ENCODE data around the gene GNAS. TPM values are rescaled to one million over a fixed set of nuclear protein-coding genes. Genes with fewer than 3 reads are reported as not detected.

Gene GNAS
- total and polyA plus RNA-seq, 9 of the 15 experiments (the other 6 are each of a cell fraction or from before 2014, with no cell fraction given): 128 to 648 (median 266) TPM

DNA sequence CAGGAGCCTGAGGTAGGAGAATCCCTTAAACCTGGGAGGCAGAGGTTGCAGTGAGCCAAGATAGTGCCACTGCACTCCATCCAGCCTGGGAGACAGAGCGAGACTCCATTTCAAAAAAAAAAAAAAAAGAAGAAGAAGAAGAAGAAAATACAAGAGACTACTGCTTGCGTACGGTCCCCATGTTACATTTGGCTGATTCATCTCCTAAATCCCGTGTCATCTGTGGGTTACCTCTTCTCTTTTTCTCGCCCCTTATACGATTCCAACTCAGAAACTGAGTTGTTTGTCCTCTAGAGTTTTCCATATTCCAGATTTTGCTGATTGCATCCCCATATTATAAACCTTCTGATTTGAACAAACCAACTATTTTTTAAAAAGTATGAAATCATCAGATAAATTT lies 66.1 kb downstream of the GNAS start:
- Histone ChIP-seq H3K36me3 (ENCODE audit: control insufficient read depth, insufficient read depth, low read length) (no peaks in the 10 kb centered on the region), H2AFZ (ENCODE audit: low read depth, low read length) (no peak overlapping the region), H3K79me2 (ENCODE audit: control insufficient read depth, insufficient read depth, low read length) (no peaks in the 10 kb centered on the region), H4K20me1 (replicated peaks; ENCODE audit: control insufficient read depth, insufficient read depth, low read length) (no peaks in the 10 kb centered on the region), H3K9me1 (ENCODE audit: control insufficient read depth, insufficient read depth, low read length) (no peaks in the 10 kb centered on the region), H3K4me2 (ENCODE audit: insufficient read depth, low read length) (no peak overlapping the region), H3K4me1 (replicated peaks in 1 of 2; ENCODE audit: control insufficient read depth in 2 of 2, insufficient read depth in 2 of 2, low read length in 2 of 2) (no peaks in the 10 kb centered on the region; a peak in 1 of 5 replicates), H3K9ac (ENCODE audit: insufficient read depth in 1 of 2, low read depth in 2 of 2, low read length in 2 of 2) (no peak overlapping the region), H3K27me3 (ENCODE audit: control insufficient read depth in 2 of 2, insufficient read depth in 2 of 2, low read length in 2 of 2) (peaks cover 3 to 6% of the 10 kb centered on the region in 2 experiments; a peak in 4 of 5 replicates), H3K27ac (ENCODE audit: extremely low read depth, low read depth, low read length) (no peak overlapping the region), H3K4me3 (no peak overlapping the region), H3K9me3 (replicated peaks; ENCODE audit: control insufficient read depth, insufficient read depth, low read depth, low read length) (no peaks in the 10 kb centered on the region)
- in situ Hi-C loops (cut with MboI): no loop called here
- CTCF ChIA-PET (ENCODE audit: low intra/inter-chr PET ratio): no interaction called here
- intact Hi-C loops (cut with micrococcal nuclease): no loop called here
- TF ChIP-seq ZNF253 (CRISPR knock-in tag; conservative IDR thresholded peaks at IDR 0.05): no peak
- no peak for TF ChIP-seq TOE1 (IDR thresholded peaks at IDR 0.05; ENCODE audit: borderline replicate concordance)
- TF ChIP-seq TOE1 (CRISPR knock-in tag; IDR thresholded peaks at IDR 0.05; ENCODE audit: borderline replicate concordance, low read depth): no peak
- no peak for TF ChIP-seq ZBTB43 (CRISPR knock-in tag; IDR thresholded peaks at IDR 0.05)
- TF ChIP-seq ZBTB12 (CRISPR knock-in tag; IDR thresholded peaks at IDR 0.05): no peak
- TF ChIP-seq CTBP1 (IDR thresholded peaks at IDR 0.05; ENCODE audit: borderline replicate concordance): no peak
- no peak for TF ChIP-seq POLR2AphosphoS2 (IDR thresholded peaks at IDR 0.05; ENCODE audit: low read length)
- TF ChIP-seq ZNF444 (CRISPR knock-in tag; IDR thresholded peaks at IDR 0.05): no peak
- TF ChIP-seq ZNF707 (CRISPR knock-in tag; conservative IDR thresholded peaks at IDR 0.05): no peak
- TF ChIP-seq HNRNPUL1 (IDR thresholded peaks at IDR 0.05; ENCODE audit: low read length): no peak
- no peak for TF ChIP-seq ELF4 (CRISPR knock-in tag; IDR thresholded peaks at IDR 0.05)
- no peak for TF ChIP-seq SAFB (IDR thresholded peaks at IDR 0.05; ENCODE audit: borderline replicate concordance, low read depth, low read length)
- WGBS (ENCODE audit: insufficient coverage, low coverage, missing lambda C conversion rate): 3% methylated on average over 3 of the region's 6 CpGs
- BruUV-seq (replicated peaks): no TSS peak
- DNase-seq (ENCODE audit: extremely low read depth in 1 of 4, low spot score in 3 of 4): no peak
- ATAC-seq: no peak
- POLR2A ChIA-PET: no interaction called here
- no peak for FAIRE-seq
